ENCODE results near the gene TMEM254.
A peak's percentile ranks its signal among the peaks of the same experiment; 100 is the strongest.

TMEM254 gene

GRCh38 chr10:80104066-80104926 is 25.8 kb downstream of the TMEM254 start:
- Histone ChIP-seq H3K9ac (ENCODE audit: low read length) (no peak overlapping the region), H3K27me3 (ENCODE audit: insufficient read depth, low read length) (no peaks in the 10 kb centered on the region), H2AK5ac (ENCODE audit: low read length) (no peak overlapping the region), H2AFZ (ENCODE audit: insufficient read depth, low read length, poor library complexity) (no peak overlapping the region), H3K18ac (ENCODE audit: low read length) (no peak overlapping the region), H2BK120ac (ENCODE audit: insufficient read depth, low read length, poor library complexity) (no peak overlapping the region), H3K79me1 (ENCODE audit: low read length) (peaks cover 11% of the 10 kb centered on the region), H3K36me3 (ENCODE audit: control insufficient read depth in 1 of 2, insufficient read depth in 2 of 2, low read length in 2 of 2) (no peaks in the 10 kb centered on the region), H4K12ac (ENCODE audit: low read depth, low read length) (no peak overlapping the region), H2BK12ac (ENCODE audit: low read length) (no peak overlapping the region), H3K4ac (ENCODE audit: low read depth, low read length) (no peak overlapping the region), H4K91ac (ENCODE audit: low read depth, low read length) (no peak overlapping the region), H3K4me2 (ENCODE audit: low read length) (no peak overlapping the region), H2BK5ac (ENCODE audit: low read depth, low read length, poor library complexity) (no peak overlapping the region), H3K27ac (ENCODE audit: low read depth, low read length) (no peak overlapping the region), H3K4me1 (ENCODE audit: control insufficient read depth in 1 of 2, insufficient read depth in 2 of 2, low read length in 2 of 2) (peaks cover 8 to 9% of the 10 kb centered on the region in 2 experiments), H3K9me3 (ENCODE audit: insufficient read depth, low read depth, low read length) (peaks cover 6% of the 10 kb centered on the region), H3K14ac (ENCODE audit: low read length) (no peak overlapping the region), H3K4me3 (ENCODE audit: low read depth, low read length) (no peak overlapping the region), H3K23ac (ENCODE audit: low read length) (no peak overlapping the region), H3K79me2 (ENCODE audit: control insufficient read depth, insufficient read depth, low read length, poor library complexity) (peaks cover 2% of the 10 kb centered on the region), H4K8ac (ENCODE audit: low read depth, low read length) (no peak overlapping the region)
- DNase-seq = peak; percentile 89 to 98
- WGBS (ENCODE audit: extremely low coverage, insufficient coverage, insufficient read length) = no CpG with 5 or more reads among the region's 10 CpGs

- Histone ChIP-seq H2BK5ac (ENCODE audit: low read depth, low read length, poor library complexity) (no peak overlapping the region), H2BK12ac (ENCODE audit: low read length) (no peak overlapping the region), H4K8ac (ENCODE audit: low read depth, low read length) (no peak overlapping the region), H3K18ac (ENCODE audit: low read length) (no peak overlapping the region), H3K79me1 (ENCODE audit: low read length) (no peaks in the 10 kb centered on the region), H2AK5ac (ENCODE audit: low read length) (no peak overlapping the region), H3K4me2 (ENCODE audit: low read length) (no peak overlapping the region), H3K4ac (ENCODE audit: low read depth, low read length) (no peak overlapping the region), H2AFZ (ENCODE audit: insufficient read depth, low read length, poor library complexity) (no peak overlapping the region), H3K23ac (ENCODE audit: low read length) (no peak overlapping the region), H3K4me3 (ENCODE audit: low read depth, low read length) (no peak overlapping the region), H3K14ac (ENCODE audit: low read length) (no peak overlapping the region), H3K4me1 (ENCODE audit: control insufficient read depth in 1 of 2, insufficient read depth in 2 of 2, low read length in 2 of 2) (peaks cover 0 to 10% of the 10 kb centered on the region in 2 experiments), H3K27ac (ENCODE audit: low read depth, low read length) (no peak overlapping the region), H3K36me3 (ENCODE audit: control insufficient read depth in 1 of 2, insufficient read depth in 2 of 2, low read length in 2 of 2) (no peaks in the 10 kb centered on the region), H2BK120ac (ENCODE audit: insufficient read depth, low read length, poor library complexity) (no peak overlapping the region), H4K91ac (ENCODE audit: low read depth, low read length) (no peak overlapping the region), H3K9ac (ENCODE audit: low read length) (no peak overlapping the region), H3K27me3 (ENCODE audit: insufficient read depth, low read length) (no peaks in the 10 kb centered on the region), H3K79me2 (ENCODE audit: control insufficient read depth, insufficient read depth, low read length, poor library complexity) (no peaks in the 10 kb centered on the region), H4K12ac (ENCODE audit: low read depth, low read length) (no peak overlapping the region), H3K9me3 (ENCODE audit: insufficient read depth, low read depth, low read length) (peaks cover 9% of the 10 kb centered on the region)
- DNase-seq = no peak
- no CpG with 5 or more reads among the region's 8 CpGs for WGBS (ENCODE audit: extremely low coverage, insufficient coverage, insufficient read length)
These were observed 30.2 kb downstream of the TMEM254 start for GRCh38 chr10:80108576-80109239.

- Histone ChIP-seq H3K14ac (ENCODE audit: low read length) (no peak overlapping the region), H4K91ac (ENCODE audit: low read depth, low read length) (peak overlapping the region; percentile 21), H3K79me2 (ENCODE audit: control insufficient read depth, insufficient read depth, low read length, poor library complexity) (no peaks in the 10 kb centered on the region), H4K8ac (ENCODE audit: low read depth, low read length) (no peak overlapping the region), H3K4me3 (ENCODE audit: low read depth, low read length) (no peak overlapping the region), H3K27me3 (ENCODE audit: insufficient read depth, low read length) (no peaks in the 10 kb centered on the region), H3K79me1 (ENCODE audit: low read length) (no peaks in the 10 kb centered on the region), H4K12ac (ENCODE audit: low read depth, low read length) (no peak overlapping the region), H3K18ac (ENCODE audit: low read length) (no peak overlapping the region), H2AFZ (ENCODE audit: insufficient read depth, low read length, poor library complexity) (no peak overlapping the region), H3K9ac (ENCODE audit: low read length) (no peak overlapping the region), H2BK5ac (ENCODE audit: low read depth, low read length, poor library complexity) (no peak overlapping the region), H3K23ac (ENCODE audit: low read length) (no peak overlapping the region), H3K27ac (ENCODE audit: low read depth, low read length) (no peak overlapping the region), H3K4ac (ENCODE audit: low read depth, low read length) (no peak overlapping the region), H3K36me3 (ENCODE audit: control insufficient read depth in 1 of 2, insufficient read depth in 2 of 2, low read length in 2 of 2) (no peaks in the 10 kb centered on the region), H2BK12ac (ENCODE audit: low read length) (no peak overlapping the region), H3K4me2 (ENCODE audit: low read length) (no peak overlapping the region), H2AK5ac (ENCODE audit: low read length) (no peak overlapping the region), H3K9me3 (ENCODE audit: insufficient read depth, low read depth, low read length) (peaks cover 9% of the 10 kb centered on the region), H2BK120ac (ENCODE audit: insufficient read depth, low read length, poor library complexity) (no peak overlapping the region), H3K4me1 (ENCODE audit: control insufficient read depth in 1 of 2, insufficient read depth in 2 of 2, low read length in 2 of 2) (peaks cover 0 to 8% of the 10 kb centered on the region in 2 experiments)
- no peak for DNase-seq
- no CpG with 5 or more reads among the region's 1 CpG for WGBS (ENCODE audit: extremely low coverage, insufficient coverage, insufficient read length)
These were observed 32.5 kb downstream of the TMEM254 start for GRCh38 chr10:80110986-80111385.

- Histone ChIP-seq H3K23ac (ENCODE audit: low read length) (no peak overlapping the region), H3K27ac (ENCODE audit: low read depth, low read length) (no peak overlapping the region), H2BK5ac (ENCODE audit: low read depth, low read length, poor library complexity) (no peak overlapping the region), H3K4me3 (ENCODE audit: low read depth, low read length) (no peak overlapping the region), H2BK12ac (ENCODE audit: low read length) (no peak overlapping the region), H3K14ac (ENCODE audit: low read length) (no peak overlapping the region), H3K27me3 (ENCODE audit: insufficient read depth, low read length) (no peaks in the 10 kb centered on the region), H4K8ac (ENCODE audit: low read depth, low read length) (no peak overlapping the region), H3K4me2 (ENCODE audit: low read length) (no peak overlapping the region), H4K91ac (ENCODE audit: low read depth, low read length) (no peak overlapping the region), H3K9me3 (ENCODE audit: insufficient read depth, low read depth, low read length) (no peaks in the 10 kb centered on the region), H3K18ac (ENCODE audit: low read length) (no peak overlapping the region), H3K9ac (ENCODE audit: low read length) (no peak overlapping the region), H3K79me2 (ENCODE audit: control insufficient read depth, insufficient read depth, low read length, poor library complexity) (no peaks in the 10 kb centered on the region), H2AK5ac (ENCODE audit: low read length) (no peak overlapping the region), H4K12ac (ENCODE audit: low read depth, low read length) (no peak overlapping the region), H2BK120ac (ENCODE audit: insufficient read depth, low read length, poor library complexity) (no peak overlapping the region), H3K4ac (ENCODE audit: low read depth, low read length) (no peak overlapping the region), H3K79me1 (ENCODE audit: low read length) (no peaks in the 10 kb centered on the region), H3K36me3 (ENCODE audit: control insufficient read depth in 1 of 2, insufficient read depth in 2 of 2, low read length in 2 of 2) (no peaks in the 10 kb centered on the region), H2AFZ (ENCODE audit: insufficient read depth, low read length, poor library complexity) (no peak overlapping the region), H3K4me1 (ENCODE audit: control insufficient read depth in 1 of 2, insufficient read depth in 2 of 2, low read length in 2 of 2) (no peaks in the 10 kb centered on the region)
- DNase-seq = no peak
- no CpG with 5 or more reads among the region's 4 CpGs for WGBS (ENCODE audit: extremely low coverage, insufficient coverage, insufficient read length)
These were observed 40.2 kb downstream of the TMEM254 start for GRCh38 chr10:80118669-80119068.
